ENCODE measurements around the gene PCDH9. TPM values are rescaled to one million over a fixed set of nuclear protein-coding genes. Genes with fewer than 3 reads are reported as not detected.

The PCDH9 gene
- total RNA-seq, 2 donors from 2014 or later, result 0.95 to 1.8 TPM

- H3K4me3 ChIP-seq (ENCODE audit: low read length), result no peak overlapping the region
- DNase-seq, result no peak
- H3K36me3 ChIP-seq (ENCODE audit: control insufficient read depth, insufficient read depth, low read length), result no peaks in the 10 kb centered on the region
- WGBS, 2 experiments (ENCODE audit: insufficient coverage in 1 of 2, insufficient read length in 1 of 2), result no CpG with 5 or more reads among the region's 2 CpGs
- H3K9me3 ChIP-seq (ENCODE audit: control insufficient read depth, low read length), result no peaks in the 10 kb centered on the region
- no peak overlapping the region for H3K4me3 Mint-ChIP-seq
- no peaks in the 10 kb centered on the region for H3K27me3 Mint-ChIP-seq (ENCODE audit: insufficient read depth)
- H3K27me3 ChIP-seq (ENCODE audit: control insufficient read depth, insufficient read depth, low read length, poor library complexity, severe bottlenecking), result no peaks in the 10 kb centered on the region
- H3K9ac ChIP-seq (ENCODE audit: extremely low read depth, low read length, poor library complexity, severe bottlenecking), result no peak overlapping the region
- H3K27ac ChIP-seq (ENCODE audit: low read depth, low read length), result no peak overlapping the region
- TF ChIP-seq CTCF (conservative IDR thresholded peaks at IDR 0.05), result no peak
- H3K4me1 Mint-ChIP-seq, result no peaks in the 10 kb centered on the region
- H3K27ac Mint-ChIP-seq, result no peak overlapping the region
- no peaks in the 10 kb centered on the region for H3K36me3 Mint-ChIP-seq (ENCODE audit: low read depth)
- H3K9me3 Mint-ChIP-seq, result peaks cover 8% of the 10 kb centered on the region
- H3K4me1 ChIP-seq (ENCODE audit: control insufficient read depth, insufficient read depth, low read length), result no peaks in the 10 kb centered on the region
Observed at GRCh38 chr13:66424422-66424821, 805.7 kb downstream of the PCDH9 start.

GRCh38 chr13:66415444-66415843, 814.7 kb downstream of the PCDH9 start:
- no peak overlapping the region for H3K4me3 ChIP-seq (ENCODE audit: low read length)

GRCh38 chr13:66414066-66414800, 815.9 kb downstream of the PCDH9 start:
- H3K4me1 Mint-ChIP-seq, result peaks cover 4% of the 10 kb centered on the region
- Histone ChIP-seq H3K27ac (ENCODE audit: low read depth, low read length) (no peak overlapping the region), H3K4me3 (ENCODE audit: low read length) (no peak overlapping the region), H3K27me3 (ENCODE audit: control insufficient read depth, insufficient read depth, low read length, poor library complexity, severe bottlenecking) (no peaks in the 10 kb centered on the region), H3K4me1 (ENCODE audit: control insufficient read depth, insufficient read depth, low read length) (no peaks in the 10 kb centered on the region), H3K36me3 (ENCODE audit: control insufficient read depth, insufficient read depth, low read length) (no peaks in the 10 kb centered on the region), H3K9ac (ENCODE audit: extremely low read depth, low read length, poor library complexity, severe bottlenecking) (no peak overlapping the region), H3K9me3 (ENCODE audit: control insufficient read depth, low read length) (no peaks in the 10 kb centered on the region)
- DNase-seq, result no peak
- 94 to 100% methylated on average over 1 to 2 of the region's 3 CpGs for WGBS, 2 experiments (ENCODE audit: insufficient coverage in 1 of 2, insufficient read length in 1 of 2)
- H3K4me3 Mint-ChIP-seq, result no peak overlapping the region
- H3K9me3 Mint-ChIP-seq, result peaks cover 8% of the 10 kb centered on the region
- H3K27me3 Mint-ChIP-seq (ENCODE audit: insufficient read depth), result no peaks in the 10 kb centered on the region
- H3K36me3 Mint-ChIP-seq (ENCODE audit: low read depth), result no peaks in the 10 kb centered on the region
- H3K27ac Mint-ChIP-seq, result no peak overlapping the region
- TF ChIP-seq CTCF (conservative IDR thresholded peaks at IDR 0.05), result no peak

More at GRCh38 chr13:66415444-66415843, 814.7 kb downstream of the PCDH9 start:
- Mint-ChIP-seq H3K36me3 (ENCODE audit: low read depth) (no peaks in the 10 kb centered on the region), H3K9me3 (peaks cover 16% of the 10 kb centered on the region), H3K27ac (no peak overlapping the region), H3K27me3 (ENCODE audit: insufficient read depth) (no peaks in the 10 kb centered on the region), H3K4me3 (no peak overlapping the region), H3K4me1 (peaks cover 4% of the 10 kb centered on the region)
- no peaks in the 10 kb centered on the region for H3K9me3 ChIP-seq (ENCODE audit: control insufficient read depth, low read length)
- no peak for TF ChIP-seq CTCF (conservative IDR thresholded peaks at IDR 0.05)
- H3K27ac ChIP-seq (ENCODE audit: low read depth, low read length), result no peak overlapping the region
- WGBS, 2 experiments (ENCODE audit: insufficient coverage in 1 of 2, insufficient read length in 1 of 2), result 89 to 95% methylated on average over 2 of the region's 2 CpGs
- no peak overlapping the region for H3K9ac ChIP-seq (ENCODE audit: extremely low read depth, low read length, poor library complexity, severe bottlenecking)
- no peaks in the 10 kb centered on the region for H3K27me3 ChIP-seq (ENCODE audit: control insufficient read depth, insufficient read depth, low read length, poor library complexity, severe bottlenecking)
- no peaks in the 10 kb centered on the region for H3K4me1 ChIP-seq (ENCODE audit: control insufficient read depth, insufficient read depth, low read length)
- no peak for DNase-seq
- H3K36me3 ChIP-seq (ENCODE audit: control insufficient read depth, insufficient read depth, low read length), result no peaks in the 10 kb centered on the region
